NCI-H146 treated with DMSO at 0.1 percent for 48 hours (cell line): Measurements from ENCODE around the gene TENT4A.
A peak's percentile ranks its signal among the peaks of the same experiment; 100 is the strongest.

ENCODE experiments used
- DNase-seq: peaks from one replicate; lab custom pipeline; 2025; ENCODE audit not compliant: unreplicated experiment; lab: John Stamatoyannopoulos, UW

TENT4A gene

DNA sequence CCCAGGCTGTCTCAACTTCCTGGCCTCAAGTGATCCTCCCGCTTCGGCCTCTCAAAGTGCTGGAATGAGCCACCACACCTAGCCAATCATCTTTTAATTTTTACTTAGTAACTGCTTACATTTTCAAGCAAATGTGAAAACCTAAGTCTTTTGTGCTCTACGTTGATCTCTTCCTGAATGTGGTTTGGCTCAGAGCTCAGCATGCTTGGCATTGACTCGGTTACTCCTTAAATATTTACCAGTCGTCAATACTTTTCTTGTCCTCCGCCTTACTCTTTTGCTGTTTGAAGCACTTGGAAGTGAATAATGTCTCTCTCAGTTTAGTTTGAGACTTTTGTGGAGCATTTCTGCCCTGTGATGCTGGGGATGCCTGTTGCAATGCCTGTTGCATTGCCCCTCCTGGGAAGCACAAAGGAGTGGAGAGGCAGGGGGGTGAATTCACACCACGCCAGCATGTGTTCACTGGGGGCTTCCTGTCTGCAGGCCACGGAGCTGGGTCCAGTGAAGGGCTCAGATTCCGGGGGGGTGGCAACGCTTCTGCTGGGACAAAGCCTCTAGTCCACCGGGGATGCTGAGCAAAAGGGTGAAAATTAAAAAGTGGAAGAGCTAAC is 13.1 kb upstream of the TENT4A start:
- no peak for DNase-seq

DNA sequence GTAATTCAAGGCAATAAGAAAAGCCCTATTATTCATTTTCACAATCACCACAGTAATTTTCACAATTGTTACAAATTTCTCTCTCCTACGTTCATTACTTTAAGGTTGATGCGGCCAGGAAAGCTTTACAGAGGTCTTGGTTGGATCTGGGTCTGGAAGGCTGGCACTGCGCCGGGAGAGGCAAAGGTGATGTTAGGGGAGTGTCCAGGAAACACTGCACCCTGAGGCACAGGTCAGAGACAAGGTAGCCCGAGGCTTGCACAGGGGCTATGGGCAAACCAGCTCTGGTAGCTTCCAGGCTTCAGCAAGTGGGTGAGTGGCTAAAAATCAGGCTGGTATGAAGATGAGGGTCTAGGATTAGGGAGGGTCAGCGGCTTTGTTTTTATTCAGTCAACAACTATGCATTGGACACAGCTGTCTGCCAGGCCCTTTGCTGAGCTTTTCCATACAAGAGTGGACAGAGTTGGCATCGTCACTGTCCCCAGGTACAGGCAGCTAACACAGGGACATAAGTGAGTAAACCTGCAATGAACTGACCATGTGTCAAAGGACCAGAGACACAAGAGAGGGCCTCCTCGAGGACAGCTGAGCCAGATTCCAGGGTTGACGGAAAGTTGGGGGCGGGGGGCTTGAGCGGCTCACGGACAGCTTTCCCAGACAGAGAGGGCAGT is 12.4 kb upstream of the TENT4A start:
- DNase-seq, result no peak

DNA sequence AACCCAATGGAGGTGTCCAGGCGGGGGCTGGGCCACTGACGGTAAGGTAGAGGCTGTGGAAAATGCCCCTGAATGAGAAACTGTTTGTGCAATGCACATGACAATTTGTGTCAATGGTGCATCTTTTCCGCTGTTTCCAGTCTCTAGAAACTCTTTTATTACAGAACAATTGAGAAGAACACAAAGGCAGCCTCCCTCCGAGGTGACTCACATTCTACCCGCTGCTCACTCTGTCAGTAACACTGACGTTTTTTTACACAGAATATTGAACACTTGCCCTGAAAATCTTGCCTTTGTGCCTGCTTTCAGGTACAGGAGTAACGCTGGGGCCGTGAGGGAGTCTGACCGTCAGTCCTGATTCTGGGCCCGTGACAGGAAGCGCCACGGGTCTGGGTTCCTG is 11.7 kb upstream of the TENT4A start:
- DNase-seq, result no peak

DNA sequence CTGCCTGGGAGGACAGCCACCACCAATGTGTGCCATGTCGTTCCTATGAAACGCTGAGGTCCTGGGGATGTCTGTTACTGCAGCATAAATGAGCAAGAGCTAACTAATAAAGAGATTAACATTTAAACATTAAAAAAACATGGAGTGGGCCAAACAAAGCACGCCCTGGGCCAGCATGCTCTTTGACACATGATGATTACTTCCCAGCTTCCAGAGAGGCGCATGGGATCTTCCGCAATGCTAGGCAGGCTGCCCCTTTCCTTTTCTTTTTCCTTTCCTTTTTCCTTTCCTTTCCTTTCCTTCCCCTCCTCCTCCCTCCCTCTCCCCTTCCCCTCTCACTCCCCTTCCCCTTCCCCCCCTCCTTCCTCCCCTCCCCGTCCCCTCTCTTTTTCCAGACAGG is 10.6 kb upstream of the TENT4A start:
- no peak for DNase-seq

DNA sequence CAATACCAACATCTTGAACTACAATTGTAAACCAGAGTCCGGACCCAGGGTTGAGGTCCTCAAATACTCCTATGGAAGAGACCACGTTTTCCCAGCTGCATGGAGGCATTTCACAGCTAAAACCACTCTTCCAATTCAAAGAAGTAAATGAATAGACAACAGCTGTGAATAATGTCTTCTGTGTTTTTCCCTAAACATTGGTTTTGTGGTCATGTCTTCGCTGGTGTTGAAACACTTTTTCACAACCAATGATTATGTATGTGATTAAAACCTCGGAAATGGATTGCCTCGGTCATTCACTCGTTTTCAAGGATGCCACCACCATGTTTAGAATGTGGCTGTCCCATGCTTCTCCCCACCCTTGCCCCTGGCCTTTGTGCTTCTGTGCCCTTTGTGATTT is 9.4 kb upstream of the TENT4A start:
- no peak for DNase-seq

DNA sequence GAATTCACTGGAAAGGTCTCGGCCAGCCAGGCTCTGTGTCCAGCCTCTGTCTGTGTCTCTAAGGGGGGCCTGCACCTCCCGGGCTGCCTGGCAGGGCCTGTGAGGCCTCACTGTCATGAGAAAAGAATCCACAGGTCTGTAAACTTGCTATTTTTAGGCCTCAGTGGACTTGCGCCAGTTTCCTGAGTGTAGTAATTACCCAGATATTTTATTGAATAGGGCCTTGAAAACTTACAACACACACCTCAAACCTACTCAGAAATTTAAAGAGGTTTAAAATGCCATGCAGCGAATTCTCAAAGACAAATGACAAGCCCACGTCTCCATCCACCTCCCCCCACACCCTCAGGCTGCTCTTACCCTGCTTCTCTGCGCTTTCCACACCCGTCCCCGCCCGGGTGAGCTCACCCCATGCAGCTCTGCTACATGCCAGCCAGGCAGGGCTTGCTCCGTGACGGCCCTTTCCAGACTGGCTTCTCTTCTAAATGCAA is 8.8 kb upstream of the TENT4A start:
- no peak for DNase-seq

DNA sequence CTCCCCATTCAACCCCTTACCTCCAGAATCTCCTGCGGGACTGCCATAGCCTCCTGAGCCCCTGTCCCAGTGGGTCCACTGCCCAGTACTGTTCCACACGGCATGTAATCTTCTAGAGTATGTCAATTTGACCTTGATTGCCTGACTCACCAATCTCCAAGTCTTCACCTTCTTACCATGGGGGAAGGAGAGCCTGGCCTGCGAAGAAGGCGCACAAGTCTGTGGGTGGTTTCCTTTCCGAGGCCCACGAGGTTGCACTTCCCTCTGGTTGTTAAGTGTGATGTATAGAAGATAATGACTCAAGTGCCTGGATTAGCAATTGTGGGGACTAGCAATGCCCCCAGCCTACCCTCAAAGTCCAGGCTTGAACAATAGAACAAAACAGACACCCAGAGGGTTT is 8.1 kb upstream of the TENT4A start:
- no peak for DNase-seq

DNA sequence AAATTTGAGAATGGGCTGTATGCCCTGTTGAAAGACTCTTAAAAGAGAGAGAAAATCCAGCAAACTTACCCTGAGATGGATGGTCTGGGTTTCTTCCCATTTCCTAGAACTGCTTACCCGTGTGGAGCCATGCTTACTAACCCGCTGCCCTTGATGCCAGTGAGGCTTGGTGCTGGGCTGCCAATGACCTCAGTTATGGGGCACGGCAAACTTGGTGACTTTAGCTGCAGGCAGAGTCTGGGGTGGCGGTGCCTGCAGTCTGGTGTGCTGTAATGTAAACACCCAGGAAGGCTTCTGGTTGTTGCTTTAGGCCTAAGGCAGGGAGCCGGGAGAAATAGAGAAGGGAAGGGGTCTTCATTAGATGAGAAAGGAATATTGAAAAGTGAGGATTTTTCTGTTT is 7.3 kb upstream of the TENT4A start:
- DNase-seq, result no peak

DNA sequence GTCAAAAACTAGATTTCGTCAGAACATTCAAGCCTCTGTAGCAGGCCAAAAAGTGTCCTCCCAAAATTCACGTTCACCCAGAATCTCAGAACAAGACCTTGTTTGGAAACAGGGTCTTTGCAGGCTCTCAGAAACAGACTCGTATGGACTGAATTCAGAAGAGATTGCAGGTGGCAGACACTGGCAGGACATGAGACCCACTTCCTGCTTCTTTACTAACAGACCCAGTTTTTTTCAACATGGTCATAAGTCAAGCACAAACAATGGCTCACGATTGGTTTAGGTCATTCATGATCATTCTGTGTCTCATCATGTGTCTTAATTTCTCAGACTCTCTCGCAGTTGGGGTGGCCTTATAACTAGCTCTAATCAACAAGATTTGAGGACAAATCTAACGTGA is 5.4 kb upstream of the TENT4A start:
- no peak for DNase-seq

DNA sequence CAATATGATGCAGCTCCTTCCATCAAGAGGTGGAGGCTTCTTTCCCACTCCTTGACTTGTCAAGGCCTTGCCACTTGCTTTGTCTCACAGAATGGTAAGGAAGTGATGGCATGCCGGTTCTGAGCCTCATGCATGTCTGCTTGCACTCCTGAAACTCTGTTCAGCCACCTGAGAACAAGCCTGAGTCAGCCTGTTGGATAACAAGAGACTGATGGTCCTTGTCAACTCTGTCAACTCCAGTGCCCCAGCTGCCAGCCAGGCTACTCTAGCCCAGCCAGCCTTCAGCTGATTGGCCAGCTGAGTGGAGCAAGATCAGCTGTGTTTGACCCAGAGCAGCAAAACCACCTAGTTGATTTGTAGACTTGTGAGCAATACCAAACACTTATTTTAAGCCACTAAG is 4.4 kb upstream of the TENT4A start:
- no peak for DNase-seq

DNA sequence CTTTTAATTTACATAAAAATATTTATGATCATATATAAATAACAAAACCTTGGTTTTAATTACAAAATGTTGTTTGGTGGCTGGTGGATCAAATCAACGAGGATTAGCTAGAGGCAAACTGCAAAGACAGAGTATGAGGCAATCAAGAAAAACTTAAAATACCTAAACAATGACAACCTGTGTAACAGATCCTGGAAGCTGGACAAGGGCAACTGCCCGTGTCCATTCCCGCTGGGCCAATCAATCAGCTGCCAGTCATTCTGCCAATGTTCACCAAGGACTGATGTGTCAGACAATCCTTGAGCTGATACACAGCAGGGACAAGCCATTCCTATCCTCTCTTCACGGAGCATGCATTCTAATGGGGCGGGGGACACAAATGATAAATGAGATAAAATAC is 3.2 kb upstream of the TENT4A start:
- DNase-seq, result no peak

DNA sequence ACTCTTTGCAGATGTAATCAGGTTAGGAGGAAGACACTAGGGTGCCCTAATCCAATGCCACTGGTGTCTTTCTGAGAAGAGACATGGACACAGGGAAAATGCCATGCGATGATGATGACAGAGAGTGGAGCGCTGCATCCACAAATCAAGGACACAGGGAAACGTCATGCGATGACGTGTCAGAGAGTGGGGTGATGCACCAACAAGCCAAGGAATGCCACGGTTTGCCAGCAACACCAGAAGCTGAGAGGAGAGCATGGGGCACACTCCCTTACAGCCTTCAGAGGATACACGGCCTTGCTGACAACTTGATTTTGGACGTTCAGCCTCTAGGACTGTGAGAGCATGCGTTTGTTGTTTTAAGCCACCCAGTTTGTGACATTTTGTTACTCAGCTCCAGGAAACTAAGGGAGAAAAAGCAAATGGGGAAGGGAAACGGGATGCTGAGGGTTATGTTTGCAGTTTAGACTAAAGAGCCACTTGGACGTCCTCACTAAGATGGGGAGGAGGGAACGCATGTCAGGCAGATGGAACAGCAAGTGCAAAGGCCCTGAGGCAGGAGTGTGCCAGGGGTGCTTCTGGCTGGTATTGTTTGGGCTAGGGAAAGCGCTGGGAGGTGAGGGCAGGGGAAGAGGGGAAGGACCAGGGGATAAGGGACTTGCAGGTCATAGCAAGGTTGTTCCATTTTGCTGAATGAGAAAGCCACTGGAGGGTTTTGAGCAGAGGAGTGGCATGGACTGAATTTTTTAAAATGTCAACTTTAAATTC is 2.5 kb upstream of the TENT4A start:
- DNase-seq, result no peak

DNA sequence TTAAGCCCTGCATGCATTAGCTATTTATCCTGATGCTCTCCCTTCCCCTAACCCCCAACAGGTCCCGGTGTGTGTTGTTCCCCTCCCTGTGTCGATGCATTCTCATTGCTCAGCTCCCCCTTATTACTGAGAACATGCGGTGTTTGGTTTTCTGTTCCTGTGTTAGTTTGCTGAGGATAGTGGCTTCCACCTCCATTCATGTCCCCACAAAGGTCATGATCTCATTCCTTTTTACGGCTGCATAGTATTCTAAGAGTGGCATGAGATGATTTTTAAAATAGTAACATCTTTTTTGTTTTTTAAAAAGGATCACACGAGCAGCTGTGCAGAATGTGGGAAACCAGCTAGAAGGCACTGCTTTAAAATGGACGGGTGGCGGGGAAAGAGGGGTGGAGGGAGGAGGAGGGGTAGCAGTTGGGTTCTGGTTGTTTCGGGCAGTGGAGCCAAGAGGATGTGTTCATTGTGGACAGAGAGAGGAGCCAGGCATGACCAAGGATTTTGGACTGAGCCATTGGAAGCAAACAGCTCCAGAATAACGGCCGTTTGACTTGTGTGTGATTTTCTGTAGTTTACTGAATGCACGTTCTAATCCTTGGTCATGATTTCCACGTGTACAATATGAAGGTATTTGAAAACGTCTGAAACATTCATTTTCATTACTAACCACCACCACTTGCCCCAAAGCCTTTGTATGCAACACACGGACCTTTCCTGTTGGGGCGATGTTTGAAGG is 1.7 kb upstream of the TENT4A start:
- no peak for DNase-seq

DNA sequence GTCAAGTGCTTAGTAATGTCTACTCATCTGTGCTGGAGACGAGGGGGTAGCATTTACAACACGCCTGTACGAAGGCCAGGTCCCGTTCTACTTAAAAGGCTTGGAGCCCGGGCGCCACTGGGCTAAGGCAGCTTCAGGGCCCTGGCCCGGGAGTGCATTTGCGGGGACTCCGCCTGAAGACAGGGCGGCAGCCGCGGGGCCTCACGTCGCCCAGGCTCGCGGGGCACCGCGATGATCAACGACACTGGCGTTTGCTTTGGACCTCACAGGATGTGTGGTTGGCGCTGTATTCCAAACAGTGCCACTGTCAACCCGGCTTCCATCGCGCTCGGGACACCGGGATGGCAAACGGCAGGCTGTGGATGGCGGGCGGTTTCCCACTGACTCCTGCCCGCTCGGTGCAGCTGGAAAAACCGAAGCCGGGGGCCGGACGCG is 1.1 kb upstream of the TENT4A start:
- no peak for DNase-seq

DNA sequence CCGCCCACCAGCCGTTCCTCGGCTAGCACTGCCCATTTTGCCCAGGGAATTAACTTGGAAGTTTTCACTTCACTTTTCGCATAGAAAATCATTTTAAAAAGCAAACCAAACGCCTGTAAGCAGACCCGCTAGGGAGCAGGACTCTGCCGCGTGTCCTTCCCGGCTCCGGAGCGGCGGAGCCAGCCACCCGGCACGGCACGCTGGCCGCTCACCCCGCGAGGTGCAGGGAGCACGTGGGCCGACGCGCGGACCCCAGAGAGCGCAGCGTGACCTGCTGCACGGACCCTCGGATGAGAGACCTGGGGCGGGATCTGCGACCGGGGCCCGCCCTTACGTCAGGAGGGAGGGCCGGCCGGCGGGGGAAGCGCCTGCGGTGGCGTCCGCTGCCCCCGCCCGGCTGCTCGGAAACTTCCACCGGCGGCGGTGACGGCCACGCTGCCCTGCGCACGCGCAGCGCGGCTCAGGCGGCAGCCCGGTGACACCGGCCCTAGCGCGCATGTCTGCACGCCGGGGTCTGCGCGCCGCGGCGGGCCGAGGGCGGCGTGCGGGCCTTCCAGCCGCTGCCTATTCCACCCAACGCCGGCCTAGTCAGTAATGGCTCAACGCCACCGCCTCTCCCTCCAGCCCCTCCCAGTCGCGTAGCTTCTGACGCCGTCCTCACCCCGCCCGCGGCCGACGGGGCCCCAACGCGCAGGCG is 507 bp upstream of the TENT4A start:
- peak; percentile 92 for DNase-seq

DNA sequence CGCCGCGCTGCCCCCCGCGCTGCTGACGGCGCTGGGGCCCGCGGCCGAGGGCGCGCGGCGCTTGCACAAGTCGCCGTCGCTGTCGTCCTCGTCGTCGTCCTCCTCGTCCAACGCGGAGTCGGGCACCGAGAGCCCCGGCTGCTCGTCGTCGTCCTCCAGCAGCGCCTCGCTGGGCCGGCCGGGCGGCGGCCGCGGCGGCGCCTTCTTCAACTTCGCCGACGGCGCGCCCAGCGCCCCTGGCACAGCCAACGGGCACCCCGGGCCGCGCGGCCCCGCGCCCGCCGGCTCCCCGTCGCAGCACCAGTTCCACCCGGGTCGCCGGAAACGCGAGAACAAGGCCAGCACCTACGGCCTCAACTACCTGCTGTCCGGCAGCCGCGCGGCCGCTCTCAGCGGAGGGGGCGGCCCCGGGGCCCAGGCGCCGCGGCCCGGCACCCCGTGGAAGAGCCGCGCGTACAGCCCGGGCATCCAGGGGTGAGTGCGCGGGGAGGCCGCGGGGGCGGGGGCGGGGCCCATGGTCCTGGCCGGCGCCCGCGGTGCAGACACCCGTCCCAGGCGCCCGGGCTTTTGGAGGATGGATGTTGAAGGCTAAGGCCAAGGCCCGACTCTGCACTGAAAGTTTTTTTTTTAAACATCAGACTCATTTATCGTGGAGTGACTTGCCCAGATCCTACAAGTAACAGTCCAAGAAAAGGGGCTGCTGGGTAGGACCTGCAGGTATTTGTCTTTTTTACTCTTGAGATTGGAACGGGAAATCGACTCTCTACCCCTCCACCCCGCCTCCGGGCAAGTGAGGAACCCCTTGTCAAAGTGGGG is 1.2 kb downstream of the TENT4A start:
- no peak for DNase-seq

DNA sequence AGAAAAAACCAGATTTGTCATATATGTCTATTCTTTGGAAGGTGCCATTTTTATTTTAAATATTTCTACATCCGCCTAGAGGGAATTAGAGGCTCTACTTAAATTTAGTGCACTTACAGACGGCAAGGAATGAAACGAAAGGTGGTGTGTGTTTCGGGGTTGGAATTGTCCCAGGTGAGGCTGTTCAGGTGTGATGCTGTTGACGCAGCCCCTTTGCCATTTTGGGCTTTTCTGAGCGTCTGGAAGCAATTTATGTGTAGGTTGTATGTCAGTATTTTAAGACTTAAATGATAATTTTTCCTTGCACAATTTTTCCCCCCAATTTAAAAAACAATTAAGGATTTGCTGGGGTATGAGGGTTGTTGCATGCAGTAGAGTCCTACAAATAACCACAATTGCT is 2.0 kb downstream of the TENT4A start:
- DNase-seq, result no peak

DNA sequence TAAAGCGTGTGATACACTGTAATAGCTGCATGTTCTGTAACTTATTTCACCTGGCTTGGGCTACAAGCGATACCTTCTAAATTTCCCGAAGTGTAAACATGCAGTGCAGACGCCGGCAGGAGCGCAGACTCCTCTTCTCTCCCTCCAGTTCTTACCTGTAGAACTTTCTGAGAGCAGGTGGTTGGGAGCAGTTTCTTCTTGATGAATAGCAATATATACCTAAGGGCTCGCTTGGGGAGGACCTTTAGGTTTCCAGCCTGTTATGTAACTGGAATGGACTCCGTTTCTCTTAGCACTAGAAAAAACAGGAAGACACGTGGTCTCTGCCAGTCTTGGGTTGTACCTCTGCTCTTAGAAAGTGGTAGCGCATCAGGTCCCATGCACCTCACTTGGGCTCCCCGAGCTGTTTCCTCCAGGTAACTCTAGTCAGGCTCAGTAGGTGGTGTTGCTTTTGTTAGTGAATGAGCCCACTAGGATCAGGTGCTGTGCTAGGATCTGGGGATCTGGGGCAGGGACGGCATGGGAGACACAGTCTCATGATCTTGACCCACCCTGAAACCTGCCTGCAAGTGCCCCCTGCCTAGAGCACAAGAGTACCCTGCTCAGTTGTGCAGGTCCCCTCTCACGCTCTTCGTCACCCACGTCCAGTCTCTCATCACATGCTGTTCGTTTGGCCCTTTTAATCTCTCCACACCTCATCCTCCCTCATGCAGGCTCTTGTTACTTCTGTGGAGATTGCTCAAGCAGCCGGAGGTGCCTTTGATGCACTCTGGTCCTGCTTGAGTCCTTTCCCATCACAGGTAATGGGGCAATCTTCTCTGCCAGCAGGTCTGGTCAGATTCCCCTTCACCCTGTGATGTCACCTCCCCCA is 2.8 kb downstream of the TENT4A start:
- DNase-seq, result no peak

DNA sequence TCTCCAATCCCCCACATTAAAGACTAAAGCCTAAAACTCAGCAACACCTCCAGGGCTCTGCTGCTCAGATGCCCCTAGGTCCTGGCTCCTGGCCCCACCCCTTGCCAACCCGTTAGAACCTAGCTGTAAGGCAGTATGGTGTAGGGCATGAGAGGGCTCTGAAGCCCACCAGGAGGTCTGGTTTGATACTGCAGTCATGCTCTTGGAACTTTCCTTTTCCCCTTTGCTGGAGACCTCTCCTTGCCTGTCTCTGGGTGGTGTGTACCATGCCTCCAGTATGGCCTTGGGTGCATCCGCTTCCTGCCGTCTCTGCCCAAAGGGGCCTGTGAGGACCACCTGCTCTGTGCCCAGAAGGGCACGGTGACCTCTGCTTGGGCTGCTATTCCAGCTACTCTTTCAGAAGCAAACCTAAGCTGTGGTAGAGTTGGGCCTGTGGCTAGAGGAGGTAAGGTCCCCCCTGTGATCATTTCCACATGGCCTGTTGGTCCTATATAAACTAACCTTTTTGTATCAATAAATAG is 3.5 kb downstream of the TENT4A start:
- DNase-seq, result no peak
